Measurements from ENCODE around the gene APLP2. TPM values are rescaled to one million over a fixed set of nuclear protein-coding genes. Genes with fewer than 3 reads are reported as not detected.
A peak's percentile ranks its signal among the peaks of the same experiment; 100 is the strongest.

Gene APLP2
- total RNA-seq, 1 experiment from 2014 or later: 317 TPM

DNA sequence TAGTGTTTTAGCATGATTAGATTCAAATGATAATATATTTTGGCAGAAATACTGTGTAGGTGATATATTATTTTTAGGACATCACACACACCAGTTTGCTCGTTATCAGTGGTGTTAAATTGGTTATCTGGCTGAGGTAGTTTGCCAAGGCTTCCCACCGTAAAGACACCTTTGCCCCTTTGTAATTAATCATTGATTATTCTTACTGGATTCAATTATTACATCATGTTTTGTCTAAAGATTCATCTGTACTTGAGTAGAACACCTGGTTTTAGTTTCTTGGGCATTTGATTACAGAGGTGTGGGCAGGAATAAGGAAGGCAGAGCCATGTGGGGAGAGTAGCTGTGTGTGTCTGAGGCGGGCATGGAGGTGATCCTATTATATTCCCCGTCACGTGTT lies 50.4 kb downstream of the APLP2 start:
- no TSS peak for BruUV-seq (replicated peaks)
- POLR2A ChIA-PET: interaction anchor here (0.9 kb wide), 1 partner anchor 119 kb away, joined by 3 read pairs; no protein-coding TSS in a partner anchor
- intact Hi-C loops (cut with micrococcal nuclease): no loop called here

GRCh38 chr11:130121445-130121978 lies 51.8 kb downstream of the APLP2 start:
- no TSS peak for BruUV-seq (replicated peaks)
- peaks cover 48% of the 10 kb centered on the region for H3K36me3 Mint-ChIP-seq (ENCODE audit: insufficient read depth, unreplicated experiment)
- H3K4me1 Mint-ChIP-seq (ENCODE audit: insufficient read depth, unreplicated experiment): peaks cover 28% of the 10 kb centered on the region
- POLR2A ChIA-PET: interaction anchor here (0.6 to 8.4 kb wide), 3 partner anchors 50 to 119 kb away, joined by 3 to 79 read pairs (median 3); partner anchors contain the start of genes APLP2 and PRDM10
- no peak overlapping the region for H3K4me3 Mint-ChIP-seq (ENCODE audit: unreplicated experiment)
- intact Hi-C loops (cut with micrococcal nuclease): no loop called here
- no peaks in the 10 kb centered on the region for H3K9me3 Mint-ChIP-seq (ENCODE audit: unreplicated experiment)
- CTCF ChIA-PET: interaction anchor here (0.6 kb wide), 1 partner anchor 42 kb away, joined by 4 read pairs; no protein-coding TSS in a partner anchor
- no peaks in the 10 kb centered on the region for H3K27me3 Mint-ChIP-seq (ENCODE audit: insufficient read depth, unreplicated experiment)
- DNase-seq (ENCODE audit: unreplicated experiment): peak; percentile 26
- TF ChIP-seq CTCF (IDR thresholded peaks at IDR 0.05; ENCODE audit: unreplicated experiment): no peak
- peak overlapping the region; percentile 64 for H3K27ac Mint-ChIP-seq (ENCODE audit: low read depth, unreplicated experiment)

More for the DNA sequence above, 50.4 kb downstream of the APLP2 start:
- Mint-ChIP-seq H3K9me3 (ENCODE audit: unreplicated experiment) (no peaks in the 10 kb centered on the region), H3K4me3 (ENCODE audit: unreplicated experiment) (no peak overlapping the region), H3K27ac (ENCODE audit: low read depth, unreplicated experiment) (peak overlapping the region; percentile 64), H3K36me3 (ENCODE audit: insufficient read depth, unreplicated experiment) (peaks cover 52% of the 10 kb centered on the region), H3K27me3 (ENCODE audit: insufficient read depth, unreplicated experiment) (no peaks in the 10 kb centered on the region), H3K4me1 (ENCODE audit: insufficient read depth, unreplicated experiment) (peaks cover 28% of the 10 kb centered on the region)
- DNase-seq (ENCODE audit: unreplicated experiment): no peak
- CTCF ChIA-PET: interaction anchor here (1.9 kb wide), 1 partner anchor 128 kb away, joined by 9 read pairs; no protein-coding TSS in a partner anchor
- TF ChIP-seq CTCF (IDR thresholded peaks at IDR 0.05; ENCODE audit: unreplicated experiment): no peak

DNA sequence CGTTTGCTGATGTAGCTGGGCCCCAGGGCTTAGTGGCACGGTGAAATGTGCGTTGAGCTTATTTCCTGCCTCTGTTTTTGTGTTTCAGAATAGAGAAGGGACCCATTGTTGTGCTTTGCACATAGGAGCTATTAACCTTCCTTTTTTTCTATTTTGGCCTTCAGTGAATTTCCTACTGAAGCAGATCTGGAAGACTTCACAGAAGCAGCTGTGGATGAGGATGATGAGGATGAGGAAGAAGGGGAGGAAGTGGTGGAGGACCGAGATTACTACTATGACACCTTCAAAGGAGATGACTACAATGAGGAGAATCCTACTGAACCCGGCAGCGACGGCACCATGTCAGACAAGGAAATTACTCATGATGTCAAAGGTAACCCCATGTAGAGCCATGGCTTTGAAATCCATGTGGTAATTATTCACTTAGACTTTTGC lies 52.5 kb downstream of the APLP2 start:
- Mint-ChIP-seq H3K27me3 (ENCODE audit: insufficient read depth, unreplicated experiment) (no peaks in the 10 kb centered on the region), H3K4me1 (ENCODE audit: insufficient read depth, unreplicated experiment) (peaks cover 28% of the 10 kb centered on the region), H3K27ac (ENCODE audit: low read depth, unreplicated experiment) (no peak overlapping the region), H3K4me3 (ENCODE audit: unreplicated experiment) (no peak overlapping the region), H3K9me3 (ENCODE audit: unreplicated experiment) (no peaks in the 10 kb centered on the region), H3K36me3 (ENCODE audit: insufficient read depth, unreplicated experiment) (peaks cover 52% of the 10 kb centered on the region)
- CTCF ChIA-PET: interaction anchor here (1.2 kb wide), 1 partner anchor 10 kb away, joined by 3 read pairs; no protein-coding TSS in a partner anchor
- intact Hi-C loops (cut with micrococcal nuclease): no loop called here
- POLR2A ChIA-PET: interaction anchor here (1.1 to 8.4 kb wide), 2 partner anchors 50 to 120 kb away, joined by 3 to 79 read pairs; partner anchors contain the start of gene PRDM10
- DNase-seq (ENCODE audit: unreplicated experiment): no peak
- TF ChIP-seq CTCF (IDR thresholded peaks at IDR 0.05; ENCODE audit: unreplicated experiment): no peak
- no TSS peak for BruUV-seq (replicated peaks)

- no peak for DNase-seq (ENCODE audit: unreplicated experiment)
- no peaks in the 10 kb centered on the region for H3K27me3 Mint-ChIP-seq (ENCODE audit: insufficient read depth, unreplicated experiment)
- TF ChIP-seq CTCF (IDR thresholded peaks at IDR 0.05; ENCODE audit: unreplicated experiment): no peak
- H3K27ac Mint-ChIP-seq (ENCODE audit: low read depth, unreplicated experiment): peak overlapping the region; percentile 49
- intact Hi-C loops (cut with micrococcal nuclease): loop anchor here (1.0 to 2.0 kb wide), 3 partner anchors 53 to 339 kb away; no protein-coding TSS in a partner anchor
- peak overlapping the region; percentile 30 for H3K4me3 Mint-ChIP-seq (ENCODE audit: unreplicated experiment)
- no TSS peak for BruUV-seq (replicated peaks)
- peaks cover 28% of the 10 kb centered on the region for H3K4me1 Mint-ChIP-seq (ENCODE audit: insufficient read depth, unreplicated experiment)
- peaks cover 50% of the 10 kb centered on the region for H3K36me3 Mint-ChIP-seq (ENCODE audit: insufficient read depth, unreplicated experiment)
- ChIA-PET POLR2A (interaction anchor here (0.5 to 8.4 kb wide), 19 partner anchors 8 to 270 kb away, joined by 3 to 79 read pairs (median 5); partner anchors contain the start of genes APLP2 and PRDM10), CTCF (interaction anchor here (0.5 to 2.9 kb wide), 16 partner anchors 9 to 338 kb away, joined by 3 to 12 read pairs (median 3); partner anchors contain the start of gene PRDM10)
- H3K9me3 Mint-ChIP-seq (ENCODE audit: unreplicated experiment): no peaks in the 10 kb centered on the region
Observed at GRCh38 chr11:130123414-130124040, 53.8 kb downstream of the APLP2 start.
